Activated CD8-positive, alpha-beta memory T cell treated with anti-CD3 and anti-CD28 coated beads for 24 hours (primary cell): ENCODE results near the gene PGM1.
"Not testable (repeated sequence)": the region's sequence is repeated elsewhere in the genome, so short reads cannot be mapped to it uniquely, and the experiment has no call there.

Source experiments
- DNase-seq: peaks from one replicate; pipeline ENCODE4 v3.0.0-alpha.2; 2020

PGM1 gene

GRCh38 chr1:63593303-63593885 is at the start of gene PGM1:
PGM1 (plus strand) TSS chr1:63593411; CDS start chr1:63593489, 78 bp downstream.
- peak; percentile 88 for DNase-seq

DNA sequence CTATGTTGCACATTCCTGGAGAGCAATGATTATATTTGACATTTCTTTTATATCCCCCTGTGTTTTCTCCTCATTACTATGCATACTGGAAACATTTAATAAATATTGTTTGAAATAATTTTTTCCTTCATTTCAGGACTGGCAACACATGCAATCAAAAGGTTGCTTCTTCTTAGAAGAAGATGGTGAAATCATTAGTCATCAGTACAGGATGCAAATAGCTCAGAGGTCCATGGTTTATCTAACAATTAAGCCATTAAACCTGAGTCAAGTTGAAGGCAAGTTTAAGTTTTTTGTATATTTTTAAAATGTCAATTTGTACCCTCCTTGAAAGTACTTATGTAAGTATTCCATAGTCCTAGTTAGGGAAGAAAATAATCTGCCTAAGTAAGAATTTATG is 47.4 kb upstream of the PGM1 start:
- no peak for DNase-seq

DNA sequence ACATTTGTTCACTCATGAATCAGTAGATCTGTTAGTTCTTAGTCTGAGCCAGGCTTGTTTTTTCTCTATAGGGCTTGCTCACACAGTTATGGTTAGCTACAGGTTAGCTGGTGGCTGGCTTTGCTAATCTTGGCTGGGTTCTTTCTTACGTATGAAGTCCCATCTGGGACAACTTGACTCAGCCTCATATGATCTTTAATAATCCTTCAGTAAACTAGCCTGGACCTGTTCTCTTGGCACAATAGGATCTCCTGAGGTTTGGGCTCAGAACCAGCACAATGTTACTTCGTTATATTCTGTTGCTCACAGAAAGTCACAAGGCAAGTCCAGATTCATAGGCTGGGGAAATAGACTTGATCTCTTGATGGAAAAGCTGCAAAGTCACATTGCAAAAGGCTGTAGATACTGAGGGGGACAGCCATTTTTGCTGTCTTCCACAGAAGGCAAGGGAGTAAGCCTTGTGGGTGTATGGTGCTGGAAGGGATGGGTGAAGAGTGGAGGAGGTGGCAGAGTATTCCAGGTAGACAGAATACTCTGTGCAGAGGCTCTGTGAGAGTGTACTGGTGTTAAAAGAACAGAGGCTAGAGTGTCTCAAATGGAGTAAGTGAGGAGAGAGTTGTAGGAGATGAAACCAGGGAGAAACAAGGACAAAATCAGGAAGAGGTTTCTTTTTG is 45.5 kb upstream of the PGM1 start:
- no peak for DNase-seq

- no peak for DNase-seq
Measured at GRCh38 chr1:63548303-63548702, 44.9 kb upstream of the PGM1 start.

DNA sequence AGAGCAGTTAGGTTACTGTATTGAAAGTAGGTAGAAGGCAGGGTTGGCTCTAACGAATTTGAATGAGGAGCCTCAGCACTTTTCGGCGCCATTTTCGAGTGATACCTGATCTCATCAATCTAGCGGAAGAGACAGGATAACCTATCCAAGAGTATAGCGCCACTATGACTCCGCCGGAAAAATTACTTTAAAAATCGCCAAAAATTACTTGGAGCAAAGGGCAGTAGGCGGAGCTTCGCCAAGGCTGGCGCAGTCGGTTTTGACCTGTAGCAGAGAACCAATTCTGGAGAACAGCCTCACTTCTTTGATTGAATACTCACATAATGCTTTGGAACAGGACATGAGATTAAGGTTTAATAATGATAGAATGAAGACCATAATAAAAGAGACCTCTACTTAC is 44.3 kb upstream of the PGM1 start:
- no peak for DNase-seq

GRCh38 chr1:63555480-63555879 is 37.7 kb upstream of the PGM1 start:
- no peak for DNase-seq

- DNase-seq, result no peak
Measured at GRCh38 chr1:63557365-63557987, 35.7 kb upstream of the PGM1 start.

- no peak for DNase-seq
Measured at GRCh38 chr1:63559357-63559756, 33.9 kb upstream of the PGM1 start.

- DNase-seq, result no peak
Measured at GRCh38 chr1:63563745-63564144, 29.5 kb upstream of the PGM1 start.

DNA sequence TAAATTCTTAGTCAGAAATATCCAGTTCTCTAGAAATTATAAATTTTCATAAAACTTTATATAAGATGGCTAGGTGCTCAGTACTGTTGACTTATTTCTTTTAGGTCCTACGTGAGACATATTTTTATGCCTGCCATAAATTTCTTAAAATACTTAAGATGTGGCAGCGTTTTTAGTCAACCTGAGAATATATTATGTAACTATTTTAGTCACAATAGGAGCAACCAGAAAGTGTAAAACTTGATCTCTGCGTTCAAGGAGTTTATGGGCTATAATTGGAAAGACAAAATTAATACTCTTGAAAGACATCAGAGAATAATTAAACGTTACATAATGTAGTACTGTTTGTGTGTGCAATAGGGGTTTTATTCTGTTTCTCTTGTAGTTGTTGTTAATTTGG is 24.1 kb upstream of the PGM1 start:
- no peak for DNase-seq

DNA sequence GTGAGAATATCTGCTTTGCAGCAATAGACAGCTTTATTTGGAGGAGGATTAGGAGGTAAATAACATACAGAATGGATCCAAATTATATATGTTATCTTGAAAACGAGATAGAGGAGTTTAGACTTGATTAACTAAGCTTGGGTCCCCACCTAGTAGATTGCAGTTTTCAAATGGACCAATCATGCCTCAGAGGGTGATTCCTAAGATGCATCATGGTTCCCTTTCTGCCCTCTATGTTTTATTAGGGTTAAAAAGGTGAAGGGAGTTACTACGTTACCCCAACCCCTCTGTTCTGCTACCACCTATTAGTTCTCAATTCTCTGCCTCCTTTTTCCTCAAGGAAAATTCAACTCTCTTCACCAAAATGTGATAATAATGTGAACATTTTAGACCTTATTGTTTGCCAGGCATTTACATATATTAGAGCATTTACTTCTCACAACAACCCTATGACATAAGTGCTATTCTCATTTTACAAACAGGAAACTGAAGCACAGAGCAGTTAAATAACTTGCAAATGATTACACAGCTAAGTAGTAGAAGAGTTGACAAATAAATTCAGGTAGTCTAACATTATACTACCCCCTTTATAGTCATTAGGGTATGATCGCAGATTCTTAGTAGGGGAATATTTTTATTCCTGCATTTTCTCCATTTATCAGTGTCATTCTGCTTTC is 23.4 kb upstream of the PGM1 start:
- DNase-seq, result no peak

- DNase-seq, result not testable (repeated sequence)
Measured at GRCh38 chr1:63572686-63573085, 20.5 kb upstream of the PGM1 start.

- DNase-seq, result not testable (repeated sequence)
Measured at GRCh38 chr1:63574203-63574796, 18.9 kb upstream of the PGM1 start.

GRCh38 chr1:63575340-63575826 is 17.8 kb upstream of the PGM1 start:
- no peak for DNase-seq

- DNase-seq, result not testable (repeated sequence)
Measured at GRCh38 chr1:63586326-63586725, 6.9 kb upstream of the PGM1 start.

- no peak for DNase-seq
Measured at GRCh38 chr1:63590166-63590560, 3.0 kb upstream of the PGM1 start.

GRCh38 chr1:63592536-63593302 is 492 bp upstream of the PGM1 start:
- no peak for DNase-seq

DNA sequence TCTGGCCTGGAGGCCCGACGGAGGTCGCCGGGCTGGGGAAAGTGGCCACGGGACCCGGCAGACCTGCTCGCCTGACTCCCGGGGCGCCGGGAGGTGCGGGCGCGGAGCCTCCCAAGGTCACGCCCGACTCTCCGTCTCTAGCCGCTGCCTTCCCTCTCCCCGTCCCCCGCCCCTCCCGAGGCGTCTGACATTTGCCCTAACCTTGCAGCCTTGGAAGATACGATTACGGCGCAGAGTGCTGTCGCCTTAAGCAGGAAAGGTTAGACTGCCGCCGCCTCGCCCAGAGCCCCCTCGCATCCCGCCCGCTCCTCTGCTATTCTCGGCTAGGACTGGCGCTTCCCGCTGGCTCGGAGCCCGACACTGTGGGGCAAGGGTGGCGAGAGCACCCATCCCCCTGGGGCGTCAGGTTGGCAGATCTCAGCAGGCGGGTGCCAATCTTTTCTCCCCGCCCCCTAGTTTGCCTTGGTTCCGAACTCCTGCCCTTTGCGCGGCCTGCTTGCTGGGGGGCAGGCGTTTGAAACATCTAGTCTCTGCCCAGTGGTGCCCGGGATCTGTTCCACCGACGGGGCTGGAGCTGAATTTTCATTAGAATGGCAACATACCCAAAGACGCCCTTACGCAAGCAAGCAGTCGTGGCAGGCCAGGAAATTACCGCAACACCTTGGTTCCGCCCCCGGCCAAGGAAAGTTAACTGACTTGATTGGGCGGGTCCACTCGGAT is 835 bp downstream of the PGM1 start:
- DNase-seq, result peak; percentile 87

DNA sequence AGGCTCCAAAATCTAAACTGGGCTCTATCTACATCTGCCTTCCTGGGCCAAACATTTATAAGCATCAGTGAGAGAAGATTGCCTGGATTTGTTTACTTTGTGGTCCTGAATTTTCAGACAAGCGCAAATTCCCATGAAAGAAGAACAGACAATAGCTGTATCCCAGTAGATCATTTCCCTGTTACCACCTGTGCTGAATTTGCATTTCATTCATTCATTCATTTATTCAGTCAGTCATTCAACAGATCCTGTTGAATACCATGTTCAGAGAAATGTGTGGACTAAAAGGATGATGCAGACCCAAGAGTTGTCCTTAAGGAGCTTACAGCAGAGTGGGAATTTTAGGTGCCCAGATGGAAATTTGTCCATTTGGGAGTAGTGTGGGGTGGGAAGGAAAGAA is 2.2 kb downstream of the PGM1 start:
- DNase-seq, result no peak

DNA sequence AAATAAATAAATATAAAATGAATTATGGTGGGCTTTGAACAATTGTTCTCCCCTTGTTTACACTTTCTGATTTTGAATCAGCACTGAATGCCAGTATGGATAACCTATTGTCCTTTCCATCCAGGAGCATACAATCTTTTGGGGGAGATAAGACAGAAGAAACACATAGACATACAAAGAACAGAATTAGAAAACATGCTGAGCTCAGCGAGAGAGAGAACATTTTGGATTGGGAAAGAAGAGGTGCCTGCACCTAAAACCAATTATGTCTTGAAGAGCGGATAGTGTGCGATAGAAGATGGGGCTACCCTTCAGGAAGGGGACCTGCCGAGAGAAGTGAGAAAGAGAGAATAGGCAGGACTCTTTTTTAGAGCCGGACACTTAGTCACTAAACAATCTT is 6.6 kb downstream of the PGM1 start:
- no peak for DNase-seq

DNA sequence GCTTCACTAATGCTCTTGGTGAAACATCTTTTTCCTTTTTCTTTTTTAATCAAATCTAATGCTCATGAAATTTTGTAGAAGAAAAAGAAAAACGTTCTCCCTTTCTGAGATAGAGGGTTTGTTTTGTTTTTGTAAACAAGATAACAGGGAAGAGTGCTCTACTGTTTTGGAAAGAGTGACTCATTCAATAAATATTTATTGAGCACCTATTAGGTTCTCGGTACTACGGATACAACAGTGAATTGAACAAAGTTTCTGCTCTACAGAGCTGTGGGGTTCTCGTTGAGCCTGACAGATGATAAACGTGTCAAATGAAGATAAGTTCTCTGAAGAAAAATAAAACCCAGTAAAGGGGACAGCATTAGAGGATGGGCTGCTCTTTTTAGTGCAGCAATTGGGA is 7.0 kb downstream of the PGM1 start:
- DNase-seq, result no peak

- DNase-seq, result no peak
Measured at GRCh38 chr1:63601061-63601460, 7.8 kb downstream of the PGM1 start.
